ENCODE measurements around the gene TMEM255B. TPM values are rescaled to one million over a fixed set of nuclear protein-coding genes. Genes with fewer than 3 reads are reported as not detected.

The TMEM255B gene
- total RNA-seq, 1 experiment from 2014 or later, result 4.7 TPM

GRCh38 chr13:113861433-113862030 is 102.5 kb downstream of the TMEM255B start:
- Mint-ChIP-seq H3K27me3 (ENCODE audit: low read depth) (peaks cover 31% of the 10 kb centered on the region), H3K36me3 (peaks cover 15% of the 10 kb centered on the region), H3K4me1 (peaks cover 60% of the 10 kb centered on the region), H3K27ac (peak overlapping the region; percentile 99), H3K9me3 (peaks cover 13% of the 10 kb centered on the region), H3K4me3 (peak overlapping the region; percentile 69)
- no peak for DNase-seq (ENCODE audit: low spot score)
- POLR2A ChIA-PET, result no interaction called here
- CTCF ChIA-PET, result interaction anchor here (0.9 to 1.3 kb wide), 4 partner anchors 59 to 212 kb away, joined by 3 to 5 read pairs (median 4); no protein-coding TSS in a partner anchor
- TF ChIP-seq ATF3 (CRISPR knock-in tag; conservative IDR thresholded peaks at IDR 0.05) (no peak), SMAD3 (CRISPR knock-in tag; IDR thresholded peaks at IDR 0.05; ENCODE audit: borderline replicate concordance) (no peak), JUN (CRISPR knock-in tag; IDR thresholded peaks at IDR 0.05) (no peak), CTCF (IDR thresholded peaks at IDR 0.05) (no peak), NR1H2 (CRISPR knock-in tag; IDR thresholded peaks at IDR 0.05) (no peak), ATF2 (CRISPR knock-in tag; IDR thresholded peaks at IDR 0.05; ENCODE audit: borderline replicate concordance, low read depth) (no peak), HMGA2 (CRISPR knock-in tag; IDR thresholded peaks at IDR 0.05) (no peak), ATF1 (CRISPR knock-in tag; IDR thresholded peaks at IDR 0.05) (no peak), ZNF532 (CRISPR knock-in tag; IDR thresholded peaks at IDR 0.05; ENCODE audit: borderline replicate concordance) (no peak), PRDM15 (CRISPR knock-in tag; IDR thresholded peaks at IDR 0.05) (no peak), E2F1 (CRISPR knock-in tag; IDR thresholded peaks at IDR 0.05) (no peak), ZNF423 (CRISPR knock-in tag; IDR thresholded peaks at IDR 0.05) (no peak)
- no peak for ATAC-seq
